ENCODE results near the gene SUSD4. TPM values are rescaled to one million over a fixed set of nuclear protein-coding genes. Genes with fewer than 3 reads are reported as not detected.

SUSD4 gene
- total RNA-seq, 1 experiment from 2014 or later: 7.2 TPM

DNA sequence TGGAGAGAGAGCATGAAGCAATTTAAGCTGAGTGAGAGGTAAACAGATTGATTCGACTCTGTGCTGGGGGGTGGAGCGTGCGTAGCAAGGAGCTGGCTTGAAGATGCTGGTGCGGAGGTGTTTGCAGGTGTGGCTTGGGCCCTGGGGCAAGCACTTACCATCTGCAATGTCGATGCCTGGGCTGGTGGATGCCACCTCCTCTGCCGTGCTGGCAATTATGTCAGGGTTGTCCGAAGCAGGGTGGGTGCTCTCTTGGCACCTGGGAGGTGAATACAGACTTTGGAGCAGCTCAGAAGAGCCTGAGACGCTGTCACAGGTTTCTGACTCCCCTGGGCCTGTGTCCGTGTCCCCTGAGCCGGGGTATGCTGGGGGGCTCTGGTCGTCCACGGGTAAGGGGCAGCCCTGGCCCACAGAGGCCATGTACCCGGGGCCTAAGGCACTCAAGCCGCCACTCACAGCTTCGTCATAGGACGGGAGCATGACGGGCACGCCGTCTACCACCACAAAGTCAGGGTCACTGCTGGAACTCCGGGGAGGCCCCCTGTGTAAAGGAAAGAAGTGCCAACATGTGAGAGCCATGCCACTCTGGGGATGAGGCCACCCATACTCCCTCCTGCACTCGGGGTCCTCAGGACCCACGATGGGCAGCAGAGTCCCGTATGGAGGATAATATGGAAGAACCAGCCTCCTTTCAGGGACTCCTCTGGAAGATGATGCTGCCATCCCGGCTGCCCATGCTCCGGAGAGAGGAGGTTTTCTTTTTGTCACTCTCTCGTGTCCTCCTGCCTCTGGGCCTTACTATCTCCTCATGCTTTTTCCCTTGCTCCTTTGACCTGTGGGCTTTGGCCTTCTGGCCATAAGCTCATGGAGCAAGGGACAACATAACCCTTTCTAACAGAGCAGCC, 140.6 kb downstream of the SUSD4 start:
- no peaks in the 10 kb centered on the region for H3K4me1 Mint-ChIP-seq (ENCODE audit: low read depth, unreplicated experiment)
- TF ChIP-seq, protein P1, sequence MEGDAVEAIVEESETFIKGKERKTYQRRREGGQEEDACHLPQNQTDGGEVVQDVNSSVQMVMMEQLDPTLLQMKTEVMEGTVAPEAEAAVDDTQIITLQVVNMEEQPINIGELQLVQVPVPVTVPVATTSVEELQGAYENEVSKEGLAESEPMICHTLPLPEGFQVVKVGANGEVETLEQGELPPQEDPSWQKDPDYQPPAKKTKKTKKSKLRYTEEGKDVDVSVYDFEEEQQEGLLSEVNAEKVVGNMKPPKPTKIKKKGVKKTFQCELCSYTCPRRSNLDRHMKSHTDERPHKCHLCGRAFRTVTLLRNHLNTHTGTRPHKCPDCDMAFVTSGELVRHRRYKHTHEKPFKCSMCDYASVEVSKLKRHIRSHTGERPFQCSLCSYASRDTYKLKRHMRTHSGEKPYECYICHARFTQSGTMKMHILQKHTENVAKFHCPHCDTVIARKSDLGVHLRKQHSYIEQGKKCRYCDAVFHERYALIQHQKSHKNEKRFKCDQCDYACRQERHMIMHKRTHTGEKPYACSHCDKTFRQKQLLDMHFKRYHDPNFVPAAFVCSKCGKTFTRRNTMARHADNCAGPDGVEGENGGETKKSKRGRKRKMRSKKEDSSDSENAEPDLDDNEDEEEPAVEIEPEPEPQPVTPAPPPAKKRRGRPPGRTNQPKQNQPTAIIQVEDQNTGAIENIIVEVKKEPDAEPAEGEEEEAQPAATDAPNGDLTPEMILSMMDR (IDR thresholded peaks at IDR 0.05; ENCODE audit: unreplicated experiment): no peak
- BruUV-seq (replicated peaks): no TSS peak
- DNase-seq: no peak
- no peaks in the 10 kb centered on the region for H3K36me3 Mint-ChIP-seq (ENCODE audit: insufficient read depth, unreplicated experiment)
- H3K9me3 Mint-ChIP-seq (ENCODE audit: low read depth, unreplicated experiment): peaks cover 8% of the 10 kb centered on the region
- no peak overlapping the region for H3K27ac Mint-ChIP-seq (ENCODE audit: unreplicated experiment)
- intact Hi-C loops (cut with micrococcal nuclease; ENCODE audit: unreplicated experiment): no loop called here
- peaks cover 14% of the 10 kb centered on the region for H3K27me3 Mint-ChIP-seq (ENCODE audit: unreplicated experiment)
- no peak overlapping the region for H3K4me3 Mint-ChIP-seq (ENCODE audit: low read depth, unreplicated experiment)
- CTCF ChIA-PET: no interaction called here

DNA sequence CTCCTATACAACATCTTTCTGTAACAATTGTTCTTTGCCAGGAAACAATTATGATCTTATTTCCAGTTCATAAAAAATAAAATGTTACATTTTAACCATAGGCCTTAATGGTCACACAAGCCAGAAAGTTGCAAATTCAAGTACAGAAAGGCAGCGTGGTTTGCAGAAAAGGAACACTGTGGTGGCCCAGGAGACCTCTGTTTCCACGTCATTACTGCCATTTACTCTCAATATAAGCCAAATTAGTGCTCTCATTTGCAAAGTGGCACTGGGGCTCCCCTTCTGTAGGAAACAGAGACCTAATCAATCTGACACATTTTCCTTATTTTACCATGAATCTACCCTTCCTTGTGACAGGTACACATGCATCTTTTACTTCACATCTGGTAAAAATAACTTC, 141.6 kb downstream of the SUSD4 start:
- H3K27me3 Mint-ChIP-seq (ENCODE audit: unreplicated experiment): peaks cover 14% of the 10 kb centered on the region
- H3K4me1 Mint-ChIP-seq (ENCODE audit: low read depth, unreplicated experiment): no peaks in the 10 kb centered on the region
- TF ChIP-seq, protein P1 (IDR thresholded peaks at IDR 0.05; ENCODE audit: unreplicated experiment): no peak
- no peak overlapping the region for H3K4me3 Mint-ChIP-seq (ENCODE audit: low read depth, unreplicated experiment)
- H3K36me3 Mint-ChIP-seq (ENCODE audit: insufficient read depth, unreplicated experiment): no peaks in the 10 kb centered on the region
- intact Hi-C loops (cut with micrococcal nuclease; ENCODE audit: unreplicated experiment): no loop called here
- no peak overlapping the region for H3K27ac Mint-ChIP-seq (ENCODE audit: unreplicated experiment)
- CTCF ChIA-PET: no interaction called here
- BruUV-seq (replicated peaks): no TSS peak
- H3K9me3 Mint-ChIP-seq (ENCODE audit: low read depth, unreplicated experiment): peaks cover 11% of the 10 kb centered on the region
- no peak for DNase-seq

DNA sequence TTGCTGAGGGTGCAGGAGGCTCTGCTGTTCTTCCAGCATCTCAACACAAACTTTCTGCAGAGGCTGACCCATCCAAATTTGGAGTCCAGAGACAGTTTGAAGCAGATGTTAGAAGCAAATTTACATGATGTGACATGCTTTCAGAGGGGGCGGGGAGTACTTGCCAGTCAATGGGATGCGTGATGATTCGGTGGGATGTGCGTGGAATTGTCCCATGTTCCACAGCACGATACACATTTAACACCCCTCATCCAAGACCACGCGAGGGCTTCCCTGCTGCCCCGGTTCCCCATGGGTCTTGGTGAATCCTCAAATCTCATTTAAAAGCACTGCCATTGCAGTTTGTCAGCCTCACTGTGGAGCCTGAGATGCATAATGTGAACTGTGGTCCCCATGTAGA, 142.3 kb downstream of the SUSD4 start:
- Mint-ChIP-seq H3K27ac (ENCODE audit: unreplicated experiment) (no peak overlapping the region), H3K4me3 (ENCODE audit: low read depth, unreplicated experiment) (no peak overlapping the region), H3K4me1 (ENCODE audit: low read depth, unreplicated experiment) (no peaks in the 10 kb centered on the region), H3K36me3 (ENCODE audit: insufficient read depth, unreplicated experiment) (no peaks in the 10 kb centered on the region), H3K9me3 (ENCODE audit: low read depth, unreplicated experiment) (peaks cover 11% of the 10 kb centered on the region), H3K27me3 (ENCODE audit: unreplicated experiment) (peaks cover 14% of the 10 kb centered on the region)
- BruUV-seq (replicated peaks): no TSS peak
- CTCF ChIA-PET: no interaction called here
- TF ChIP-seq, protein P1 (IDR thresholded peaks at IDR 0.05; ENCODE audit: unreplicated experiment): no peak
- no peak for DNase-seq
- intact Hi-C loops (cut with micrococcal nuclease; ENCODE audit: unreplicated experiment): no loop called here

DNA sequence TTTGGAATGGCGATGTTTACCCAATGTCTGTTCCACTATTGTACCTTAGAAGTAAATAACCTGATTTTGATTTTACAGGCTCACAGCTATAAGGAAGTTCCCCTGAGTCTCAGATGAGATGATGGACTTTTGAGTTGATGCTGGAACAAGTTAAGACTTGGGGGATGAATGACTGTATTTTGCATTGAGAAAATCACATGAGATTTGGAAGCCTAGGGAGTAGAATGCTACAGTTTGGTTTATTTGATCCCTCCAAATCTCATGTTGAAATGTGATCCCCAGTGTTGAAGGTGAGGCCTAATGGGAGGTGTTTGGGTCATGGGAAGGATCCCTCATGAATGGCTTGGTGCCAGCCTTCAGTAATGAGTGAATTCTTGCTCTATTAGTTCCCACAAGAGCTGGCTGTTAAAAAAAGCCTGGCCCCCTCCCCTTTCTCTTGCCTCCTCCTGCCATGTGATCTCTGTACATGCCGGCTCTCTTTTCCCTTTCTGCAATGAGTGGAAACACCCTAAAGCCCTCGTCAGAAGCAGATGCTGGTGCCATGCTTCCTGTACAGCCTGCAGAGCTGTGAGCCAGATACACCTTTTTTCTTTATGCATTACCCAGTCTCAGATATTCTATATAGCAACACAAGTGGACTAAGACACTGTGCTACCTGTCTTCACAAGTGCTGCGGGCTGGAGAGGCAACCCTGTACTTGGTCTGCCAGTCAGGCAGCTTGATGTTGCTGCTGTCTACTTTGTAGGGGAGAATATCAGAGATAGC, 143.9 kb downstream of the SUSD4 start:
- no peak overlapping the region for H3K27ac Mint-ChIP-seq (ENCODE audit: unreplicated experiment)
- no peak for DNase-seq
- no peak overlapping the region for H3K4me3 Mint-ChIP-seq (ENCODE audit: low read depth, unreplicated experiment)
- TF ChIP-seq, protein P1 (IDR thresholded peaks at IDR 0.05; ENCODE audit: unreplicated experiment): no peak
- peaks cover 8% of the 10 kb centered on the region for H3K9me3 Mint-ChIP-seq (ENCODE audit: low read depth, unreplicated experiment)
- no peaks in the 10 kb centered on the region for H3K36me3 Mint-ChIP-seq (ENCODE audit: insufficient read depth, unreplicated experiment)
- CTCF ChIA-PET: no interaction called here
- peaks cover under 1% of the 10 kb centered on the region for H3K27me3 Mint-ChIP-seq (ENCODE audit: unreplicated experiment)
- no peaks in the 10 kb centered on the region for H3K4me1 Mint-ChIP-seq (ENCODE audit: low read depth, unreplicated experiment)
- no TSS peak for BruUV-seq (replicated peaks)
- intact Hi-C loops (cut with micrococcal nuclease; ENCODE audit: unreplicated experiment): no loop called here
